HG03159 (cell line): Measurements from ENCODE around the gene GPC6.

Experiments
- ATAC-seq: cut with Tn5 transposase; IDR thresholded peaks from one replicate; pipeline ENCODE4 v1.9.1; 2021; ENCODE audit warnings: mild to moderate bottlenecking, moderate library complexity; ENCODE audit not compliant: unreplicated experiment

GPC6 gene

GRCh38 chr13:93268327-93269028, 41.9 kb downstream of the GPC6 start:
- no peak for ATAC-seq

GRCh38 chr13:93270769-93271742, 44.4 kb downstream of the GPC6 start:
- ATAC-seq, result no peak

GRCh38 chr13:93279982-93280381, 53.4 kb downstream of the GPC6 start:
- ATAC-seq, result no peak

GRCh38 chr13:93280688-93281087, 54.1 kb downstream of the GPC6 start:
- ATAC-seq, result no peak

GRCh38 chr13:93283255-93283654, 56.6 kb downstream of the GPC6 start:
- no peak for ATAC-seq

- no peak for ATAC-seq
Measured at GRCh38 chr13:93284064-93284463, 57.5 kb downstream of the GPC6 start.

- no peak for ATAC-seq
Measured at GRCh38 chr13:93286047-93286446, 59.4 kb downstream of the GPC6 start.

GRCh38 chr13:93289053-93289452, 62.4 kb downstream of the GPC6 start:
- no peak for ATAC-seq

- no peak for ATAC-seq
Measured at GRCh38 chr13:93289842-93290241, 63.2 kb downstream of the GPC6 start.

- ATAC-seq, result no peak
Measured at GRCh38 chr13:93290503-93290902, 63.9 kb downstream of the GPC6 start.

- no peak for ATAC-seq
Measured at GRCh38 chr13:93292366-93292765, 65.8 kb downstream of the GPC6 start.

GRCh38 chr13:93293710-93294109, 67.1 kb downstream of the GPC6 start:
- no peak for ATAC-seq

- ATAC-seq, result no peak
Measured at GRCh38 chr13:93296584-93296983, 70.0 kb downstream of the GPC6 start.

GRCh38 chr13:93298713-93299112, 72.1 kb downstream of the GPC6 start:
- ATAC-seq, result no peak

GRCh38 chr13:93304134-93304533, 77.5 kb downstream of the GPC6 start:
- ATAC-seq, result no peak

- ATAC-seq, result no peak
Measured at GRCh38 chr13:93304868-93305613, 78.4 kb downstream of the GPC6 start.

GRCh38 chr13:93305886-93306285, 79.3 kb downstream of the GPC6 start:
- ATAC-seq, result no peak

GRCh38 chr13:93307136-93307535, 80.5 kb downstream of the GPC6 start:
- ATAC-seq, result no peak

GRCh38 chr13:93307651-93308050, 81.0 kb downstream of the GPC6 start:
- no peak for ATAC-seq

- no peak for ATAC-seq
Measured at GRCh38 chr13:93309886-93310523, 83.4 kb downstream of the GPC6 start.

GRCh38 chr13:93316841-93317240, 90.2 kb downstream of the GPC6 start:
- ATAC-seq, result no peak
